DLD1 (cell line): ENCODE measurements around the gene PUS7L.

ENCODE experiments used
- in situ Hi-C: cut with HindIII; loops from 2 replicates; pipeline ENCODE4 v1.10.0; 2017; ENCODE audit warnings: low sequenced_read_pairs

PUS7L gene

GRCh38 chr12:43669373-43669772, 89.2 kb downstream of the PUS7L start:
- in situ Hi-C loops, result no loop called here
